ENCODE measurements around the gene MYLK. TPM values are rescaled to one million over a fixed set of nuclear protein-coding genes. Genes with fewer than 3 reads are reported as not detected.
"Not testable (repeated sequence)": the region's sequence is repeated elsewhere in the genome, so short reads cannot be mapped to it uniquely, and the experiment has no call there.

Gene MYLK
- polyA plus RNA-seq, 2 donors: 14.2 to 104 TPM

GRCh38 chr3:123907720-123908119, 23.6 kb upstream of the MYLK start:
- H3K36me3 ChIP-seq (ENCODE audit: control insufficient read depth in 2 of 2, insufficient read depth in 2 of 2, low read length in 1 of 2): no peaks in the 10 kb centered on the region
- no peak overlapping the region for H3K27ac ChIP-seq (ENCODE audit: low read depth in 2 of 2, low read length in 1 of 2)
- H3K9me3 ChIP-seq (ENCODE audit: control insufficient read depth in 2 of 2, insufficient read depth in 1 of 2, low read depth in 1 of 2, low read length in 1 of 2): no peaks in the 10 kb centered on the region
- 66 to 75% methylated on average over 2 of the region's 2 CpGs for WGBS, 2 donors
- H3K4me1 ChIP-seq (ENCODE audit: control insufficient read depth in 2 of 2, insufficient read depth in 2 of 2, low read length in 1 of 2): no peaks in the 10 kb centered on the region
- no peaks in the 10 kb centered on the region for H3K27me3 ChIP-seq (ENCODE audit: control insufficient read depth in 1 of 2, insufficient read depth in 2 of 2, low read length in 2 of 2)
- no peak overlapping the region for H3K4me3 ChIP-seq (ENCODE audit: low read depth in 1 of 2, low read length in 2 of 2)

GRCh38 chr3:123899300-123899865, 15.3 kb upstream of the MYLK start:
- no peak overlapping the region for H3K27ac ChIP-seq (ENCODE audit: low read depth in 2 of 2, low read length in 1 of 2)
- H3K4me3 ChIP-seq (ENCODE audit: low read depth in 1 of 2, low read length in 2 of 2): no peak overlapping the region
- no peaks in the 10 kb centered on the region for H3K4me1 ChIP-seq (ENCODE audit: control insufficient read depth in 2 of 2, insufficient read depth in 2 of 2, low read length in 1 of 2)
- H3K9me3 ChIP-seq (ENCODE audit: control insufficient read depth in 2 of 2, insufficient read depth in 1 of 2, low read depth in 1 of 2, low read length in 1 of 2): no peaks in the 10 kb centered on the region
- no peaks in the 10 kb centered on the region for H3K27me3 ChIP-seq (ENCODE audit: control insufficient read depth in 1 of 2, insufficient read depth in 2 of 2, low read length in 2 of 2)
- no peaks in the 10 kb centered on the region for H3K36me3 ChIP-seq (ENCODE audit: control insufficient read depth in 2 of 2, insufficient read depth in 2 of 2, low read length in 1 of 2)
- 64 to 83% methylated on average over 5 of the region's 5 CpGs for WGBS, 2 donors

GRCh38 chr3:123893012-123893411, 8.9 kb upstream of the MYLK start:
- Histone ChIP-seq H3K36me3 (ENCODE audit: control insufficient read depth in 2 of 2, insufficient read depth in 2 of 2, low read length in 1 of 2) (no peaks in the 10 kb centered on the region), H3K9me3 (ENCODE audit: control insufficient read depth in 2 of 2, insufficient read depth in 1 of 2, low read depth in 1 of 2, low read length in 1 of 2) (peaks cover 0 to 4% of the 10 kb centered on the region in 2 donors), H3K4me3 (ENCODE audit: low read depth in 1 of 2, low read length in 2 of 2) (no peak overlapping the region), H3K27me3 (ENCODE audit: control insufficient read depth in 1 of 2, insufficient read depth in 2 of 2, low read length in 2 of 2) (no peaks in the 10 kb centered on the region), H3K27ac (ENCODE audit: low read depth in 2 of 2, low read length in 1 of 2) (no peak overlapping the region), H3K4me1 (ENCODE audit: control insufficient read depth in 2 of 2, insufficient read depth in 2 of 2, low read length in 1 of 2) (no peaks in the 10 kb centered on the region)
- 90 to 93% methylated on average over 1 of the region's 1 CpG for WGBS, 2 donors

- WGBS, 2 donors: 3 to 42% methylated on average over 1 of the region's 1 CpG
- Histone ChIP-seq H3K27me3 (ENCODE audit: control insufficient read depth in 1 of 2, insufficient read depth in 2 of 2, low read length in 2 of 2) (no peaks in the 10 kb centered on the region), H3K9me3 (ENCODE audit: control insufficient read depth in 2 of 2, insufficient read depth in 1 of 2, low read depth in 1 of 2, low read length in 1 of 2) (peaks cover 0 to 4% of the 10 kb centered on the region in 2 donors), H3K4me3 (ENCODE audit: low read depth in 1 of 2, low read length in 2 of 2) (no peak overlapping the region), H3K36me3 (ENCODE audit: control insufficient read depth in 2 of 2, insufficient read depth in 2 of 2, low read length in 1 of 2) (no peaks in the 10 kb centered on the region), H3K27ac (ENCODE audit: low read depth in 2 of 2, low read length in 1 of 2) (no peak overlapping the region), H3K4me1 (ENCODE audit: control insufficient read depth in 2 of 2, insufficient read depth in 2 of 2, low read length in 1 of 2) (no peaks in the 10 kb centered on the region)
Observed at GRCh38 chr3:123892195-123892594, 8.1 kb upstream of the MYLK start.

GRCh38 chr3:123890991-123891390, 6.9 kb upstream of the MYLK start:
- not testable (repeated sequence) for H3K9me3 ChIP-seq (ENCODE audit: control insufficient read depth in 2 of 2, insufficient read depth in 1 of 2, low read depth in 1 of 2, low read length in 1 of 2); H3K4me1 ChIP-seq (ENCODE audit: control insufficient read depth in 2 of 2, insufficient read depth in 2 of 2, low read length in 1 of 2); H3K27ac ChIP-seq (ENCODE audit: low read depth in 2 of 2, low read length in 1 of 2); H3K27me3 ChIP-seq (ENCODE audit: control insufficient read depth in 1 of 2, insufficient read depth in 2 of 2, low read length in 2 of 2); H3K4me3 ChIP-seq (ENCODE audit: low read depth in 1 of 2, low read length in 2 of 2); H3K36me3 ChIP-seq (ENCODE audit: control insufficient read depth in 2 of 2, insufficient read depth in 2 of 2, low read length in 1 of 2)
- 33 to 40% methylated on average over 1 of the region's 1 CpG for WGBS, 2 donors

- WGBS, 2 donors: 95% methylated on average over 3 of the region's 3 CpGs
- not testable (repeated sequence) for H3K9me3 ChIP-seq (ENCODE audit: control insufficient read depth in 2 of 2, insufficient read depth in 1 of 2, low read depth in 1 of 2, low read length in 1 of 2); H3K4me1 ChIP-seq (ENCODE audit: control insufficient read depth in 2 of 2, insufficient read depth in 2 of 2, low read length in 1 of 2); H3K27ac ChIP-seq (ENCODE audit: low read depth in 2 of 2, low read length in 1 of 2); H3K36me3 ChIP-seq (ENCODE audit: control insufficient read depth in 2 of 2, insufficient read depth in 2 of 2, low read length in 1 of 2); H3K4me3 ChIP-seq (ENCODE audit: low read depth in 1 of 2, low read length in 2 of 2); H3K27me3 ChIP-seq (ENCODE audit: control insufficient read depth in 1 of 2, insufficient read depth in 2 of 2, low read length in 2 of 2)
Observed at GRCh38 chr3:123890162-123890561, 6.0 kb upstream of the MYLK start.

GRCh38 chr3:123884993-123885392, 861 bp upstream of the MYLK start:
- no peak overlapping the region for H3K4me3 ChIP-seq (ENCODE audit: low read depth in 1 of 2, low read length in 2 of 2)
- no peaks in the 10 kb centered on the region for H3K9me3 ChIP-seq (ENCODE audit: control insufficient read depth in 2 of 2, insufficient read depth in 1 of 2, low read depth in 1 of 2, low read length in 1 of 2)
- peaks cover 0 to 8% of the 10 kb centered on the region in 2 donors for H3K27me3 ChIP-seq (ENCODE audit: control insufficient read depth in 1 of 2, insufficient read depth in 2 of 2, low read length in 2 of 2)
- peaks cover 4 to 10% of the 10 kb centered on the region in 2 donors for H3K4me1 ChIP-seq (ENCODE audit: control insufficient read depth in 2 of 2, insufficient read depth in 2 of 2, low read length in 1 of 2)
- H3K27ac ChIP-seq (ENCODE audit: low read depth in 2 of 2, low read length in 1 of 2): no peak overlapping the region
- no peaks in the 10 kb centered on the region for H3K36me3 ChIP-seq (ENCODE audit: control insufficient read depth in 2 of 2, insufficient read depth in 2 of 2, low read length in 1 of 2)

GRCh38 chr3:123883701-123884202, 380 bp downstream of the MYLK start:
- Histone ChIP-seq H3K4me1 (ENCODE audit: control insufficient read depth in 2 of 2, insufficient read depth in 2 of 2, low read length in 1 of 2) (peaks cover 4 to 10% of the 10 kb centered on the region in 2 donors), H3K36me3 (ENCODE audit: control insufficient read depth in 2 of 2, insufficient read depth in 2 of 2, low read length in 1 of 2) (no peaks in the 10 kb centered on the region), H3K4me3 (ENCODE audit: low read depth in 1 of 2, low read length in 2 of 2) (peak overlapping the region in 1 of 2 donors; percentile 44), H3K27me3 (ENCODE audit: control insufficient read depth in 1 of 2, insufficient read depth in 2 of 2, low read length in 2 of 2) (peaks cover 0 to 8% of the 10 kb centered on the region in 2 donors), H3K9me3 (ENCODE audit: control insufficient read depth in 2 of 2, insufficient read depth in 1 of 2, low read depth in 1 of 2, low read length in 1 of 2) (no peaks in the 10 kb centered on the region), H3K27ac (ENCODE audit: low read depth in 2 of 2, low read length in 1 of 2) (peak overlapping the region in 1 of 2 donors; percentile 5)
- WGBS, 2 donors: 3 to 7% methylated on average over 28 to 29 of the region's 29 CpGs

GRCh38 chr3:123883111-123883510, 1.0 kb downstream of the MYLK start:
- peaks cover 4 to 10% of the 10 kb centered on the region in 2 donors for H3K4me1 ChIP-seq (ENCODE audit: control insufficient read depth in 2 of 2, insufficient read depth in 2 of 2, low read length in 1 of 2)
- H3K27me3 ChIP-seq (ENCODE audit: control insufficient read depth in 1 of 2, insufficient read depth in 2 of 2, low read length in 2 of 2): peaks cover 0 to 8% of the 10 kb centered on the region in 2 donors
- H3K4me3 ChIP-seq (ENCODE audit: low read depth in 1 of 2, low read length in 2 of 2): no peak overlapping the region
- WGBS, 2 donors: 63 to 69% methylated on average over 4 of the region's 4 CpGs
- no peaks in the 10 kb centered on the region for H3K9me3 ChIP-seq (ENCODE audit: control insufficient read depth in 2 of 2, insufficient read depth in 1 of 2, low read depth in 1 of 2, low read length in 1 of 2)
- H3K27ac ChIP-seq (ENCODE audit: low read depth in 2 of 2, low read length in 1 of 2): no peak overlapping the region
- no peaks in the 10 kb centered on the region for H3K36me3 ChIP-seq (ENCODE audit: control insufficient read depth in 2 of 2, insufficient read depth in 2 of 2, low read length in 1 of 2)

GRCh38 chr3:123881771-123882170, 2.4 kb downstream of the MYLK start:
- Histone ChIP-seq H3K9me3 (ENCODE audit: control insufficient read depth in 2 of 2, insufficient read depth in 1 of 2, low read depth in 1 of 2, low read length in 1 of 2) (no peaks in the 10 kb centered on the region), H3K27ac (ENCODE audit: low read depth in 2 of 2, low read length in 1 of 2) (no peak overlapping the region), H3K4me3 (ENCODE audit: low read depth in 1 of 2, low read length in 2 of 2) (no peak overlapping the region), H3K36me3 (ENCODE audit: control insufficient read depth in 2 of 2, insufficient read depth in 2 of 2, low read length in 1 of 2) (no peaks in the 10 kb centered on the region), H3K4me1 (ENCODE audit: control insufficient read depth in 2 of 2, insufficient read depth in 2 of 2, low read length in 1 of 2) (peaks cover 4 to 10% of the 10 kb centered on the region in 2 donors), H3K27me3 (ENCODE audit: control insufficient read depth in 1 of 2, insufficient read depth in 2 of 2, low read length in 2 of 2) (peaks cover 0 to 8% of the 10 kb centered on the region in 2 donors)
- WGBS, 2 donors: 96 to 97% methylated on average over 2 of the region's 2 CpGs

Measured in esophagus (tissue), 2 donors.